GM19351 (cell line): ENCODE data around the gene PDAP1.
A peak's percentile ranks its signal among the peaks of the same experiment; 100 is the strongest.
"Not testable (repeated sequence)": the region's sequence is repeated elsewhere in the genome, so short reads cannot be mapped to it uniquely, and the experiment has no call there.

Source experiments
- ATAC-seq: cut with Tn5 transposase; IDR thresholded peaks from one replicate; pipeline ENCODE4 v1.9.1; 2021; ENCODE audit warnings: mild to moderate bottlenecking, moderate library complexity; ENCODE audit not compliant: unreplicated experiment

PDAP1 gene

GRCh38 chr7:99380032-99380822 lies 28.2 kb downstream of the PDAP1 start:
- ATAC-seq: peak; percentile 39

GRCh38 chr7:99379693-99380031 lies 28.7 kb downstream of the PDAP1 start:
- ATAC-seq: not testable (repeated sequence)

- no peak for ATAC-seq
Observed at GRCh38 chr7:99379043-99379577, 29.3 kb downstream of the PDAP1 start.

- ATAC-seq: peak; percentile 44
Observed at GRCh38 chr7:99375070-99375807, 33.2 kb downstream of the PDAP1 start.

- ATAC-seq: peak; percentile 57
Observed at GRCh38 chr7:99374111-99375064, 34.0 kb downstream of the PDAP1 start, which contains the start of gene ARPC1B. Gene ARPC1B (plus strand): TSS chr7:99374730. CDS start chr7:99385715, 10,985 bp downstream.

GRCh38 chr7:99373091-99374066 lies 35.0 kb downstream of the PDAP1 start:
- no peak for ATAC-seq

- ATAC-seq: no peak
Observed at GRCh38 chr7:99372275-99373090, 35.9 kb downstream of the PDAP1 start.

GRCh38 chr7:99371376-99371920 lies 36.9 kb downstream of the PDAP1 start:
- ATAC-seq: no peak

- ATAC-seq: no peak
Observed at GRCh38 chr7:99369767-99370391, 38.5 kb downstream of the PDAP1 start.

- ATAC-seq: no peak
Observed at GRCh38 chr7:99368750-99369389, 39.5 kb downstream of the PDAP1 start.

GRCh38 chr7:99366646-99367045 lies 41.8 kb downstream of the PDAP1 start:
- ATAC-seq: no peak

GRCh38 chr7:99365318-99366141 lies 42.9 kb downstream of the PDAP1 start:
- no peak for ATAC-seq

- no peak for ATAC-seq
Observed at GRCh38 chr7:99363286-99363685, 45.1 kb downstream of the PDAP1 start.

GRCh38 chr7:99362801-99363200 lies 45.6 kb downstream of the PDAP1 start:
- no peak for ATAC-seq

GRCh38 chr7:99359465-99360154 lies 48.8 kb downstream of the PDAP1 start:
- no peak for ATAC-seq

GRCh38 chr7:99358521-99358920 lies 49.9 kb downstream of the PDAP1 start:
- not testable (repeated sequence) for ATAC-seq
